GM12878 (cell line): ENCODE data around the gene GPSM1. TPM values are rescaled to one million over a fixed set of nuclear protein-coding genes. Genes with fewer than 3 reads are reported as not detected.

Experiments
- ATAC-seq: fragments of 200-7000 bp; cut with Tn5 transposase; 3 replicates; pipeline ENCODE4 v1.9.1; 2020; ENCODE audit warnings: mild to moderate bottlenecking, moderate library complexity
- BruUV-seq: library from RNA; stranded (reverse); fragments of 400-500 nt; replicated peaks from 2 replicates; lab custom pipeline; 2021; lab: Mats Ljungman, UMichigan
- CTCF ChIA-PET: fragments of 300-600 bp; sonication (Branson Sonifier 250); formaldehyde crosslinking; extraction: SDS; loops from one replicate; lab custom pipeline; 2021; ENCODE audit warnings: inconsistent platforms; lab: Yijun Ruan, JAX
- POLR2A ChIA-PET: fragments of 350-600 bp; formaldehyde crosslinking; extraction: SDS; loops from one replicate; lab custom pipeline; 2021; ENCODE audit warnings: inconsistent platforms; lab: Charles Lee
- RAD21 ChIA-PET: fragments of 300-600 bp; sonication (Branson Sonifier 250); formaldehyde crosslinking; loops from one replicate; lab custom pipeline; 2023; ENCODE audit warnings: antibody characterized with exemption; ENCODE audit not compliant: unreplicated experiment; lab: Charles Lee
- SMC1A ChIA-PET: fragments of 300-600 bp; sonication (Branson Sonifier 250); formaldehyde crosslinking; loops from one replicate; lab custom pipeline; 2023; ENCODE audit not compliant: unreplicated experiment, uncharacterized antibody; lab: Charles Lee
- DNase-seq: peaks from one replicate; pipeline ENCODE4 v3.0.0-alpha.2; 2011; ENCODE audit warnings: low read depth, low spot score
- FAIRE-seq: peaks from 3 replicates; lab custom pipeline; 2011; peaks lifted over from hg19 to GRCh38; lab: Jason Lieb, UNC
- H2AFZ ChIP-seq: 2 replicates; pipeline ENCODE4 v1.6.0; 2011; ENCODE audit warnings: low read depth, low read length, control low read depth; ENCODE audit not compliant: control insufficient read depth
- H3K27ac ChIP-seq: 2 replicates; pipeline ENCODE4 v1.5.1; 2011; ENCODE audit warnings: control low read depth; ENCODE audit not compliant: control insufficient read depth, insufficient read depth
- H3K27me3 ChIP-seq, 2 experiments: replicated peaks in 1 of 2; 2 replicates each; pipeline versions ENCODE4 v1.6.0 to v1.6.1; 2011; ENCODE audit warnings: low read length in 1 of 2; ENCODE audit not compliant: control insufficient read depth in 2 of 2, insufficient read depth in 2 of 2
- H3K36me3 ChIP-seq, 2 experiments: 2 replicates each; pipeline ENCODE4 v1.5.1; 2011; ENCODE audit warnings: low read length in 1 of 2; ENCODE audit not compliant: control insufficient read depth in 2 of 2, insufficient read depth in 2 of 2
- H3K4me1 ChIP-seq: 2 replicates; pipeline ENCODE4 v1.6.1; 2011; ENCODE audit warnings: mild to moderate bottlenecking, low read length, moderate library complexity, mixed read lengths; ENCODE audit not compliant: control insufficient read depth, insufficient read depth
- H3K4me2 ChIP-seq: 2 replicates; pipeline ENCODE4 v1.6.0; 2011; ENCODE audit warnings: control low read depth; ENCODE audit not compliant: control insufficient read depth, insufficient read depth
- H3K4me3 ChIP-seq: fragments of 200-600 bp; sonication (generic); 2 replicates; pipeline ENCODE4 v1.5.1; 2016
- H3K79me2 ChIP-seq: 2 replicates; pipeline ENCODE4 v1.6.0; 2011; ENCODE audit warnings: low read length; ENCODE audit not compliant: control insufficient read depth, insufficient read depth
- H3K9ac ChIP-seq: 2 replicates; pipeline ENCODE4 v1.8.0; 2011; ENCODE audit warnings: low read length, control low read depth, mixed read lengths; ENCODE audit not compliant: control insufficient read depth, insufficient read depth
- H3K9me3 ChIP-seq: replicated peaks from 3 replicates; pipeline ENCODE4 v1.5.1; 2011; ENCODE audit warnings: mild to moderate bottlenecking, low read length; ENCODE audit not compliant: control insufficient read depth, insufficient read depth
- H4K20me1 ChIP-seq: 2 replicates; pipeline ENCODE4 v1.6.0; 2011; ENCODE audit not compliant: control insufficient read depth, insufficient read depth
- CBX5 ChIP-seq: sonication (generic); IDR thresholded peaks from 2 replicates; pipeline ENCODE4 v1.6.1; 2016; ENCODE audit warnings: low read depth, moderate library complexity, mild to moderate bottlenecking, inconsistent platforms
- EZH2 ChIP-seq: IDR thresholded peaks from 2 replicates; pipeline ENCODE4 v1.6.1; 2012; ENCODE audit warnings: low read depth, mild to moderate bottlenecking, control low read depth, inconsistent platforms, low read length, borderline replicate concordance; ENCODE audit not compliant: control insufficient read depth
- RELB ChIP-seq: fragments of 450-650 bp; IDR thresholded peaks from 2 replicates; pipeline ENCODE4 v1.6.1; 2017; ENCODE audit warnings: low read depth, mild to moderate bottlenecking, moderate library complexity
- WGBS: methylation state at CpG from one replicate; pipeline ENCODE4 v1.1.6; 2016; ENCODE audit warnings: low lambda C conversion rate; ENCODE audit not compliant: insufficient replicate concordance, insufficient coverage; ENCODE audit errors: missing lambda C conversion rate; 5-methylcytosine and 5-hydroxymethylcytosine counted together
- in situ Hi-C: fragments of 300-500 bp; cut with MboI; formaldehyde crosslinking; loops from 9 replicates; pipeline ENCODE4 v1.14.3; 2018; ENCODE audit warnings: mixed read lengths
- intact Hi-C: fragments of 100-400 bp; cut with micrococcal nuclease; formaldehyde crosslinking; loops from one replicate; pipeline ENCODE4 v1.14.2; 2022; ENCODE audit not compliant: unreplicated experiment
- polyA plus RNA-seq, 11 experiments: library from polyadenylated mRNA; depleted of rRNA in 4 of 11; unstranded in 6 of 11; stranded (reverse) in 5 of 11; fragments of >200 nt; fragmentation: Nextera tagmentation in 4 of 11; fragmentation: Illumina TruSeq in 1 of 11; extraction: Ambion mirVana in 4 of 11; extraction: Trizol in 1 of 11; gene quantifications; 1 replicate in 1 of 11; 2 replicates in 10 of 11; pipeline versions ENCODE4 v1.2.1 to v1.2.3, GENCODE V29; 2011 to 2016; ENCODE audit warnings: inconsistent platforms in 2 of 11, missing spikeins in 2 of 11, low read depth in 1 of 11
- total RNA-seq, 4 experiments: library from RNA; depleted of rRNA in 3 of 4; stranded (reverse); fragments of >200 nt in 3 of 4; fragmentation: Illumina TruSeq in 1 of 4; extraction: Trizol in 1 of 4; gene quantifications; 2 replicates each; pipeline versions ENCODE4 v1.2.1 to v1.2.3, GENCODE V29; 2013 to 2021

GPSM1 gene
- total and polyA plus RNA-seq, 10 of the 15 experiments (the other 5 are each of a cell fraction or from before 2014, with no cell fraction given) = 0.04 to 0.10 (median 0.10) TPM; not detected in 7

GRCh38 chr9:136329636-136330405, 2.5 kb downstream of the GPSM1 start:
- RAD21 ChIA-PET = no interaction called here
- SMC1A ChIA-PET = no interaction called here
- CTCF ChIA-PET = no interaction called here
- no peak for DNase-seq
- ATAC-seq = no peak
- TF ChIP-seq CBX5 = no peak
- no peak for TF ChIP-seq EZH2
- no peak for TF ChIP-seq RELB
- TF ChIP-seq, all 136 proteins: peak for 0
- Histone ChIP-seq H3K27me3 (peaks cover 7 to 8% of the 10 kb centered on the region in 2 experiments; a peak in 3 of 4 replicates), H3K79me2 (no peaks in the 10 kb centered on the region), H2AFZ (no peak overlapping the region), H3K36me3 (no peaks in the 10 kb centered on the region), H3K9me3 (no peaks in the 10 kb centered on the region), H3K9ac (no peak overlapping the region), H3K4me3 (no peak overlapping the region), H3K27ac (no peak overlapping the region), H4K20me1 (no peaks in the 10 kb centered on the region), H3K4me2 (no peak overlapping the region), H3K4me1 (no peaks in the 10 kb centered on the region)
- no peak for FAIRE-seq
- intact Hi-C loops (no loop called here), in situ Hi-C loops (no loop called here)
- 36% methylated on average over 14 of the region's 23 CpGs for WGBS
- BruUV-seq = no TSS peak
- POLR2A ChIA-PET = interaction anchor here (0.6 kb wide), 1 partner anchor 10 kb away, joined by 4 read pairs; no protein-coding TSS in a partner anchor
